ENCODE results near the gene DIP2C.

DIP2C gene

GRCh38 chr10:416091-416515 is 273.4 kb downstream of the DIP2C start:
- Histone ChIP-seq H2AFZ (ENCODE audit: insufficient read depth, low read length, poor library complexity) (no peak overlapping the region), H2BK120ac (ENCODE audit: insufficient read depth, low read length, poor library complexity) (no peak overlapping the region)

GRCh38 chr10:413662-414071 is 275.8 kb downstream of the DIP2C start:
- Histone ChIP-seq H4K12ac (ENCODE audit: low read depth, low read length) (no peak overlapping the region), H2BK5ac (ENCODE audit: low read depth, low read length, poor library complexity) (no peak overlapping the region), H3K9ac (ENCODE audit: low read length) (no peak overlapping the region), H2AK5ac (ENCODE audit: low read length) (no peak overlapping the region), H4K91ac (ENCODE audit: low read depth, low read length) (no peak overlapping the region), H3K79me1 (ENCODE audit: low read length) (peaks cover 4% of the 10 kb centered on the region), H3K4me2 (ENCODE audit: low read length) (no peak overlapping the region), H3K36me3 (ENCODE audit: control insufficient read depth in 1 of 2, insufficient read depth in 2 of 2, low read length in 2 of 2) (peaks cover 5 to 12% of the 10 kb centered on the region in 2 experiments), H3K27ac (ENCODE audit: low read depth, low read length) (no peak overlapping the region), H2BK120ac (ENCODE audit: insufficient read depth, low read length, poor library complexity) (no peak overlapping the region), H2AFZ (ENCODE audit: insufficient read depth, low read length, poor library complexity) (no peak overlapping the region), H3K23ac (ENCODE audit: low read length) (no peak overlapping the region), H3K9me3 (ENCODE audit: insufficient read depth, low read depth, low read length) (no peaks in the 10 kb centered on the region), H3K27me3 (ENCODE audit: insufficient read depth, low read length) (no peaks in the 10 kb centered on the region), H3K4ac (ENCODE audit: low read depth, low read length) (no peak overlapping the region), H3K18ac (ENCODE audit: low read length) (no peak overlapping the region), H4K8ac (ENCODE audit: low read depth, low read length) (no peak overlapping the region), H3K79me2 (ENCODE audit: control insufficient read depth, insufficient read depth, low read length, poor library complexity) (no peaks in the 10 kb centered on the region), H3K4me3 (ENCODE audit: low read depth, low read length) (no peak overlapping the region), H3K14ac (ENCODE audit: low read length) (no peak overlapping the region), H2BK12ac (ENCODE audit: low read length) (peak overlapping the region; percentile 43), H3K4me1 (ENCODE audit: control insufficient read depth in 1 of 2, insufficient read depth in 2 of 2, low read length in 2 of 2) (peaks cover 6 to 7% of the 10 kb centered on the region in 2 experiments)
- WGBS (ENCODE audit: extremely low coverage, insufficient coverage, insufficient read length): no CpG with 5 or more reads among the region's 26 CpGs
- DNase-seq: no peak

More at GRCh38 chr10:416091-416515, 273.4 kb downstream of the DIP2C start:
- peak overlapping the region; percentile 60 for H3K18ac ChIP-seq (ENCODE audit: low read length)
- H3K4ac ChIP-seq (ENCODE audit: low read depth, low read length): no peak overlapping the region
- no peaks in the 10 kb centered on the region for H3K79me2 ChIP-seq (ENCODE audit: control insufficient read depth, insufficient read depth, low read length, poor library complexity)
- WGBS (ENCODE audit: extremely low coverage, insufficient coverage, insufficient read length): no CpG with 5 or more reads among the region's 13 CpGs
- H3K4me3 ChIP-seq (ENCODE audit: low read depth, low read length): no peak overlapping the region
- peak overlapping the region; percentile 42 for H2BK12ac ChIP-seq (ENCODE audit: low read length)
- H3K9me3 ChIP-seq (ENCODE audit: insufficient read depth, low read depth, low read length): no peaks in the 10 kb centered on the region
- DNase-seq: peak; percentile 59 to 66
- peak overlapping the region; percentile 27 for H4K12ac ChIP-seq (ENCODE audit: low read depth, low read length)
- peaks cover 7 to 8% of the 10 kb centered on the region in 2 experiments for H3K4me1 ChIP-seq (ENCODE audit: control insufficient read depth in 1 of 2, insufficient read depth in 2 of 2, low read length in 2 of 2)
- peak overlapping the region; percentile 71 for H2AK5ac ChIP-seq (ENCODE audit: low read length)
- H3K36me3 ChIP-seq (ENCODE audit: control insufficient read depth in 1 of 2, insufficient read depth in 2 of 2, low read length in 2 of 2): peaks cover 12 to 20% of the 10 kb centered on the region in 2 experiments
- no peak overlapping the region for H3K14ac ChIP-seq (ENCODE audit: low read length)
- H4K91ac ChIP-seq (ENCODE audit: low read depth, low read length): peak overlapping the region; percentile 13
- no peak overlapping the region for H2BK5ac ChIP-seq (ENCODE audit: low read depth, low read length, poor library complexity)
- H3K4me2 ChIP-seq (ENCODE audit: low read length): no peak overlapping the region
- H3K23ac ChIP-seq (ENCODE audit: low read length): no peak overlapping the region
- no peak overlapping the region for H3K27ac ChIP-seq (ENCODE audit: low read depth, low read length)
- H3K27me3 ChIP-seq (ENCODE audit: insufficient read depth, low read length): no peaks in the 10 kb centered on the region
- peaks cover 4% of the 10 kb centered on the region for H3K79me1 ChIP-seq (ENCODE audit: low read length)
- H3K9ac ChIP-seq (ENCODE audit: low read length): no peak overlapping the region
- H4K8ac ChIP-seq (ENCODE audit: low read depth, low read length): peak overlapping the region; percentile 18

- no peak overlapping the region for H3K4me2 ChIP-seq (ENCODE audit: low read length)
- no peak overlapping the region for H2BK12ac ChIP-seq (ENCODE audit: low read length)
- H2BK5ac ChIP-seq (ENCODE audit: low read depth, low read length, poor library complexity): no peak overlapping the region
- no peak overlapping the region for H2BK120ac ChIP-seq (ENCODE audit: insufficient read depth, low read length, poor library complexity)
- peaks cover 8% of the 10 kb centered on the region for H3K79me1 ChIP-seq (ENCODE audit: low read length)
- H3K18ac ChIP-seq (ENCODE audit: low read length): no peak overlapping the region
- H3K27ac ChIP-seq (ENCODE audit: low read depth, low read length): no peak overlapping the region
- H3K27me3 ChIP-seq (ENCODE audit: insufficient read depth, low read length): no peaks in the 10 kb centered on the region
- peaks cover 10 to 12% of the 10 kb centered on the region in 2 experiments for H3K4me1 ChIP-seq (ENCODE audit: control insufficient read depth in 1 of 2, insufficient read depth in 2 of 2, low read length in 2 of 2)
- no peak overlapping the region for H4K91ac ChIP-seq (ENCODE audit: low read depth, low read length)
- DNase-seq: no peak
- H4K8ac ChIP-seq (ENCODE audit: low read depth, low read length): no peak overlapping the region
- no peak overlapping the region for H3K14ac ChIP-seq (ENCODE audit: low read length)
- H3K23ac ChIP-seq (ENCODE audit: low read length): no peak overlapping the region
- peaks cover 5 to 19% of the 10 kb centered on the region in 2 experiments for H3K36me3 ChIP-seq (ENCODE audit: control insufficient read depth in 1 of 2, insufficient read depth in 2 of 2, low read length in 2 of 2)
- no peak overlapping the region for H3K4ac ChIP-seq (ENCODE audit: low read depth, low read length)
- no peaks in the 10 kb centered on the region for H3K79me2 ChIP-seq (ENCODE audit: control insufficient read depth, insufficient read depth, low read length, poor library complexity)
- no CpG with 5 or more reads among the region's 10 CpGs for WGBS (ENCODE audit: extremely low coverage, insufficient coverage, insufficient read length)
- H3K4me3 ChIP-seq (ENCODE audit: low read depth, low read length): no peak overlapping the region
- no peak overlapping the region for H2AK5ac ChIP-seq (ENCODE audit: low read length)
- no peak overlapping the region for H3K9ac ChIP-seq (ENCODE audit: low read length)
- no peak overlapping the region for H2AFZ ChIP-seq (ENCODE audit: insufficient read depth, low read length, poor library complexity)
- no peak overlapping the region for H4K12ac ChIP-seq (ENCODE audit: low read depth, low read length)
- no peaks in the 10 kb centered on the region for H3K9me3 ChIP-seq (ENCODE audit: insufficient read depth, low read depth, low read length)
Measured at GRCh38 chr10:412109-412508, 277.4 kb downstream of the DIP2C start.

- H4K8ac ChIP-seq (ENCODE audit: low read depth, low read length): no peak overlapping the region
- H3K23ac ChIP-seq (ENCODE audit: low read length): no peak overlapping the region
- no peaks in the 10 kb centered on the region for H3K27me3 ChIP-seq (ENCODE audit: insufficient read depth, low read length)
- H3K79me2 ChIP-seq (ENCODE audit: control insufficient read depth, insufficient read depth, low read length, poor library complexity): no peaks in the 10 kb centered on the region
- H3K36me3 ChIP-seq (ENCODE audit: control insufficient read depth in 1 of 2, insufficient read depth in 2 of 2, low read length in 2 of 2): peaks cover 7 to 21% of the 10 kb centered on the region in 2 experiments
- H4K91ac ChIP-seq (ENCODE audit: low read depth, low read length): no peak overlapping the region
- H3K27ac ChIP-seq (ENCODE audit: low read depth, low read length): no peak overlapping the region
- WGBS (ENCODE audit: extremely low coverage, insufficient coverage, insufficient read length): no CpG with 5 or more reads among the region's 13 CpGs
- H3K9ac ChIP-seq (ENCODE audit: low read length): no peak overlapping the region
- H2AK5ac ChIP-seq (ENCODE audit: low read length): no peak overlapping the region
- H3K4ac ChIP-seq (ENCODE audit: low read depth, low read length): no peak overlapping the region
- peaks cover 11% of the 10 kb centered on the region for H3K79me1 ChIP-seq (ENCODE audit: low read length)
- no peak overlapping the region for H3K4me3 ChIP-seq (ENCODE audit: low read depth, low read length)
- H3K14ac ChIP-seq (ENCODE audit: low read length): no peak overlapping the region
- H3K18ac ChIP-seq (ENCODE audit: low read length): no peak overlapping the region
- H4K12ac ChIP-seq (ENCODE audit: low read depth, low read length): no peak overlapping the region
- no peak overlapping the region for H3K4me2 ChIP-seq (ENCODE audit: low read length)
- H2BK12ac ChIP-seq (ENCODE audit: low read length): no peak overlapping the region
- H2BK5ac ChIP-seq (ENCODE audit: low read depth, low read length, poor library complexity): no peak overlapping the region
- no peak for DNase-seq
- H2BK120ac ChIP-seq (ENCODE audit: insufficient read depth, low read length, poor library complexity): no peak overlapping the region
- H2AFZ ChIP-seq (ENCODE audit: insufficient read depth, low read length, poor library complexity): no peak overlapping the region
- H3K9me3 ChIP-seq (ENCODE audit: insufficient read depth, low read depth, low read length): no peaks in the 10 kb centered on the region
- H3K4me1 ChIP-seq (ENCODE audit: control insufficient read depth in 1 of 2, insufficient read depth in 2 of 2, low read length in 2 of 2): peaks cover 15 to 17% of the 10 kb centered on the region in 2 experiments
Measured at GRCh38 chr10:411603-412002, 277.9 kb downstream of the DIP2C start.

Data from trophoblast cell (in vitro differentiated cells and primary cell).